GM12864 (cell line): Measurements from ENCODE around the gene PPP2R1A.
A peak's percentile ranks its signal among the peaks of the same experiment; 100 is the strongest.

ENCODE experiments used
- DNase-seq: peaks from one replicate; pipeline ENCODE4 v3.0.0-alpha.2; 2011; ENCODE audit warnings: low read depth
- H3K4me3 ChIP-seq: 2 replicates; pipeline ENCODE4 v1.5.1; 2011; ENCODE audit warnings: mild to moderate bottlenecking, low read depth, low read length, control low read depth
- CTCF ChIP-seq: IDR thresholded peaks from 2 replicates; pipeline ENCODE4 v1.5.1; 2011; ENCODE audit warnings: low read depth, mild to moderate bottlenecking, moderate library complexity, low read length, control low read depth, inconsistent platforms; ENCODE audit errors: missing control alignments

PPP2R1A gene

GRCh38 chr19:52170863-52171320 is 19.0 kb upstream of the PPP2R1A start:
- DNase-seq, result no peak
- no peak for TF ChIP-seq CTCF

GRCh38 chr19:52171321-52172169 is 18.3 kb upstream of the PPP2R1A start, which contains the start of gene ZNF836:
TSS of gene ZNF836 (minus strand) at chr19:52171621. CDS start at chr19:52168072, 3,549 bp downstream.
- TF ChIP-seq CTCF, result no peak
- DNase-seq, result peak; percentile 59

More at GRCh38 chr19:52170863-52171320, 19.0 kb upstream of the PPP2R1A start:
- peak overlapping the region; percentile 87 for H3K4me3 ChIP-seq

GRCh38 chr19:52172347-52172746 is 17.5 kb upstream of the PPP2R1A start:
- no peak overlapping the region for H3K4me3 ChIP-seq
- TF ChIP-seq CTCF, result no peak
- DNase-seq, result no peak

More at GRCh38 chr19:52171321-52172169, 18.3 kb upstream of the PPP2R1A start, which contains the start of gene ZNF836:
- H3K4me3 ChIP-seq, result peak within 1 kb of the TSS; percentile 87

DNA sequence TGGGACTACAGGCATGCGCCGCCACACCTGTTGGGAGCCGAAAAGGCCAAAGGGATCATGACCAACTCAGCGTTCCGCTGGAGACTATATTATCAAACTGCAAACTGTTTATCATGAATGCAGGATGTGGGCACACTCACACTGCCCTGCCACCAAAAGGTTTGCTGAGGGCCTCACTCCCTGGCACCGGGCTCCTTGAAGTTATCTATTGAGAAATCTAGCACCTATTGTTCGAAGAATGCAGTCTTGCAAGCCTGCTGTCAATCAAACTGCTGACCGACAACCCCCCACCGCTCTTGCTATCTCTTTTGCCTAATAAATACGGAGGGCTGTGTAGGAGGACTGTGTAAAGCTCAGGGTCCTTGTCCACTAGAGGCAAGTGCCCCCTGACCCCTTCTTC is 13.3 kb upstream of the PPP2R1A start:
- no peak for TF ChIP-seq CTCF
- H3K4me3 ChIP-seq, result no peak overlapping the region
- no peak for DNase-seq

GRCh38 chr19:52187407-52187806 is 2.4 kb upstream of the PPP2R1A start:
- DNase-seq, result no peak
- no peak for TF ChIP-seq CTCF
- no peak overlapping the region for H3K4me3 ChIP-seq

GRCh38 chr19:52188822-52189734 is 774 bp upstream of the PPP2R1A start:
- DNase-seq, result no peak
- TF ChIP-seq CTCF, result no peak
- peak overlapping the region; percentile 55 for H3K4me3 ChIP-seq
